Fibroblast of pulmonary artery (primary cell): ENCODE data around the gene MMD.
A peak's percentile ranks its signal among the peaks of the same experiment; 100 is the strongest.
"Not testable (repeated sequence)": the region's sequence is repeated elsewhere in the genome, so short reads cannot be mapped to it uniquely, and the experiment has no call there.

Experiments used
- DNase-seq: peaks from one replicate; pipeline ENCODE4 v3.0.0-alpha.2; 2010; ENCODE audit warnings: low read depth
- H3K4me3 ChIP-seq: replicated peaks from 2 replicates; pipeline ENCODE4 v1.5.1; 2011; ENCODE audit warnings: low read depth, mild to moderate bottlenecking, control low read depth, low read length, moderate library complexity
- TF ChIP-seq, protein P1 (sequence below): IDR thresholded peaks from 2 replicates; pipeline ENCODE4 v1.5.1; 2011; ENCODE audit warnings: mild to moderate bottlenecking, control low read depth, low read length, inconsistent platforms; ENCODE audit errors: missing control alignments

MMD gene

GRCh38 chr17:55421179-55421934, at the start of gene MMD:
Gene MMD, minus strand, starts transcription at chr17:55421835. Its CDS starts 140 bp downstream, at chr17:55421695.
- TF ChIP-seq, protein P1, sequence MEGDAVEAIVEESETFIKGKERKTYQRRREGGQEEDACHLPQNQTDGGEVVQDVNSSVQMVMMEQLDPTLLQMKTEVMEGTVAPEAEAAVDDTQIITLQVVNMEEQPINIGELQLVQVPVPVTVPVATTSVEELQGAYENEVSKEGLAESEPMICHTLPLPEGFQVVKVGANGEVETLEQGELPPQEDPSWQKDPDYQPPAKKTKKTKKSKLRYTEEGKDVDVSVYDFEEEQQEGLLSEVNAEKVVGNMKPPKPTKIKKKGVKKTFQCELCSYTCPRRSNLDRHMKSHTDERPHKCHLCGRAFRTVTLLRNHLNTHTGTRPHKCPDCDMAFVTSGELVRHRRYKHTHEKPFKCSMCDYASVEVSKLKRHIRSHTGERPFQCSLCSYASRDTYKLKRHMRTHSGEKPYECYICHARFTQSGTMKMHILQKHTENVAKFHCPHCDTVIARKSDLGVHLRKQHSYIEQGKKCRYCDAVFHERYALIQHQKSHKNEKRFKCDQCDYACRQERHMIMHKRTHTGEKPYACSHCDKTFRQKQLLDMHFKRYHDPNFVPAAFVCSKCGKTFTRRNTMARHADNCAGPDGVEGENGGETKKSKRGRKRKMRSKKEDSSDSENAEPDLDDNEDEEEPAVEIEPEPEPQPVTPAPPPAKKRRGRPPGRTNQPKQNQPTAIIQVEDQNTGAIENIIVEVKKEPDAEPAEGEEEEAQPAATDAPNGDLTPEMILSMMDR: no peak
- peak within 1 kb of the TSS; percentile 90 for H3K4me3 ChIP-seq
- no peak for DNase-seq

- no peak for DNase-seq
- H3K4me3 ChIP-seq: no peak overlapping the region
- TF ChIP-seq, protein P1: no peak
Measured at GRCh38 chr17:55466671-55467070, 45.0 kb upstream of the MMD start.

DNA sequence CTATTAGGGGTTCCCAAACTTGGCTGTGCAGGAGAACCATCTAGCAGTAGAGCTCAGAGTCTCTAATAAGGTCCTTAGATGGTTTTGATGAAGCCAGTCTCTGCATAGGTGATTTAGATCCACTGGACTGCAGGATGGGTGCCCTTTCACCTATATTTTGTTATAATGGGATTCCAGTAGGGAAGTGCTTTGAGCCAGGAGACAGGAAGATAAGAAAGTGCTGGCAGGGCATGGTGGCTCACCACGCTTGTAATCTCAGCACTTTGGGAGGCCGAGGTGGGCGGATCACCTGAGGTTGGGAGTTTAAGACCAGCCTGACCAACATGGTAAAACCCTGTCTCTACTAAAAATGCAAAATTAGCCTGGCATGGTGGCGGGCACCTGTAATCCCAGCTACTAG, 44.1 kb upstream of the MMD start:
- H3K4me3 ChIP-seq, DNase-seq: not testable (repeated sequence)

GRCh38 chr17:55463600-55463999, 42.0 kb upstream of the MMD start:
- DNase-seq: no peak
- TF ChIP-seq, protein P1: no peak
- no peak overlapping the region for H3K4me3 ChIP-seq

- DNase-seq: no peak
- TF ChIP-seq, protein P1: no peak
- H3K4me3 ChIP-seq: no peak overlapping the region
Measured at GRCh38 chr17:55462711-55463110, 41.1 kb upstream of the MMD start.

DNA sequence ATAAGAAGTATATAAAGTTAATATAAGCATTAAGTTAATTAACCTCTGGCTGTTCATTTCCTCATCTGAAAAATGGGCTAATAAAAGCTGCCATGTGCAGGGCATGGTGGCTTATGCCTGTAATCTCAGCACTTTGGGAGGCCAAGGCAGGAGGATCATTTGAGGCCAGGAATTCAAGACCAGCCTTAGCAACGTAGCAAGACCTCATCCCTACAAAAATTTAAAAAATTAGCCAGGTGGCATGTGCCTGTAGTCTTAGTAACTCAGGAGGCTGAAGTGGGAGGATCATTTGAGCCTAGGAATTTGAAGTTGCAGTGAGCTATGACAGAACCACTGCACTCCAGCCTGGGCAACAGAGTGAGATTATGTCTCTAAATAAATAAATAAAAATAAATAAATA, 40.6 kb upstream of the MMD start:
- DNase-seq: no peak
- TF ChIP-seq, protein P1: no peak
- H3K4me3 ChIP-seq: no peak overlapping the region

DNA sequence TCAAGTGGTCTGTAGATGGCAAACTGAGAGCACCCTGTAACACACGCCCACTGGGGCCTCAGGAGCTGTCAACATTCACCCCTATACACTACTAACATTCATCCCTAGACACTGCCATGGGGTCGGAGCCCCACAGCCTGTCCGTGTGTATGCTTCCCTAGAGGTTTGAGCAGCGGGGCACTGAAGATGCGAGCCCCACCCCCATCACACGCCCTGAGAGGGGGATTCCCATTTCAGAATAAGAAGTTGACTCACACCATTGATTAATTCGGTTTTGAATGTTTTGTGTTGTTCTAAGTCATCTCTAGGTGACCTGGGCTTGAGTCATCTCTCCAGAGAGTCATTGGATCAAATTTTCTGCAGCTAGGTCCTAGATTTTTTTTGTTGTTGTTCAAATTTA, 37.3 kb upstream of the MMD start:
- TF ChIP-seq, protein P1: no peak
- peak; percentile 57 for DNase-seq

More for the DNA sequence above, 37.3 kb upstream of the MMD start:
- no peak overlapping the region for H3K4me3 ChIP-seq
